HT1080 (cell line): ENCODE data around the gene F3. TPM values are rescaled to one million over a fixed set of nuclear protein-coding genes. Genes with fewer than 3 reads are reported as not detected.
"Not testable (repeated sequence)": the region's sequence is repeated elsewhere in the genome, so short reads cannot be mapped to it uniquely, and the experiment has no call there.

Experiments used
- DNase-seq: peaks from one replicate; pipeline ENCODE4 v3.0.0-alpha.2; 2015; ENCODE audit warnings: low read depth
- polyA plus RNA-seq, 2 experiments: library from polyadenylated mRNA; depleted of rRNA; stranded (reverse); fragments of >200 nt; gene quantifications; 2 replicates each; pipeline ENCODE4 v1.2.3, GENCODE V29; 2015
- total RNA-seq: library from RNA; depleted of rRNA; stranded (reverse); fragments of >200 nt; shearing (Covaris generic); gene quantifications from 2 replicates; pipeline ENCODE4 v1.2.3, GENCODE V29; 2014; rRNA removed

The F3 gene
- 24.7 and 44.0 TPM in 2 replicates for total RNA-seq
- polyA plus RNA-seq (2015; cell fraction: cytosol; rRNA removed), result 19.5 and 21.8 TPM in 2 replicates
- polyA plus RNA-seq (2015; cell fraction: nucleus; rRNA removed), result 39.1 and 45.1 TPM in 2 replicates

DNA sequence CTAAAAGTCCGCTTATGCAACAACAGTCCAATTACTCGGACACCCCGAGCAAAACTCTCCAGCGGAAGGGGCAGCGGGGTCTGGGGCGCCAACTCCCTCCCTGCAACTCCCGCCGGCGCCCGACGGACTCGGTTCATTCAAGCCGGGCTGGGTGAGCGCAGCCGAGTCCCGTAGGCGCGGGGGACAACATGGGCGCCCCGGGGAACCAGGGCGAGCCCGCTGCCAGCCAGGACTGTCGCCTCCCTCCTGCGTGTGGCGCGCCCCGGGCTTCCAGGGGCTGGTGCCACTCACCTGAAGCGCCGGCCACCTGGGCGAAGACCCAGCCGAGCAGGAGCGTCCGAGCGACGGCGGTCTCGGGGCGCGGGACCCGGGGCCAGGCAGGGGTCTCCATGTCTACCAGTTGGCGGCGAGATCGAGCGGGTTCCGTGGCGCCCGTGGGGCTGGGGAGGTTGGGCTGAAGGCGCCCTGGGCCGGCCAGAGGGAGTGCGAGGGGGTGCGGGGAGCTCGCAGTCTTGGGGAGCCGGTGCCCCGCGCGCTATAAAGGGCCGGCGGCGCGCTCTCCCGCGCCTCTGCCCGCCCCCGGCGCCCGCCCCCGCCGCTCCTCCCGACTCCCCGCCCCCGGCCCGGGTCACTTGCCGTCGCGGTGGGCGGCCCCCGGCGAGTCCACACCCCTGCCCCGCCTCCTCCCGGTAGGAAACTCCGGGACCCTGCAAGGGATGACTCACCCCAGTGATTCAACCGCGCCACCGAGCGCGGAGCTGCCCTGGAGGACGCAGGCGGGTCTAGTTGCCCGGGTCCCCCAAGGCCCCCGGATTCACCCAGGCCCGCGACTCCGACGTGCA is at the start of gene F3:
TSS of gene F3 (minus strand) at position 514 of the 842 bp plus-strand sequence. CDS start at position 391, 123 bp downstream.
- peak; percentile 82 for DNase-seq

DNA sequence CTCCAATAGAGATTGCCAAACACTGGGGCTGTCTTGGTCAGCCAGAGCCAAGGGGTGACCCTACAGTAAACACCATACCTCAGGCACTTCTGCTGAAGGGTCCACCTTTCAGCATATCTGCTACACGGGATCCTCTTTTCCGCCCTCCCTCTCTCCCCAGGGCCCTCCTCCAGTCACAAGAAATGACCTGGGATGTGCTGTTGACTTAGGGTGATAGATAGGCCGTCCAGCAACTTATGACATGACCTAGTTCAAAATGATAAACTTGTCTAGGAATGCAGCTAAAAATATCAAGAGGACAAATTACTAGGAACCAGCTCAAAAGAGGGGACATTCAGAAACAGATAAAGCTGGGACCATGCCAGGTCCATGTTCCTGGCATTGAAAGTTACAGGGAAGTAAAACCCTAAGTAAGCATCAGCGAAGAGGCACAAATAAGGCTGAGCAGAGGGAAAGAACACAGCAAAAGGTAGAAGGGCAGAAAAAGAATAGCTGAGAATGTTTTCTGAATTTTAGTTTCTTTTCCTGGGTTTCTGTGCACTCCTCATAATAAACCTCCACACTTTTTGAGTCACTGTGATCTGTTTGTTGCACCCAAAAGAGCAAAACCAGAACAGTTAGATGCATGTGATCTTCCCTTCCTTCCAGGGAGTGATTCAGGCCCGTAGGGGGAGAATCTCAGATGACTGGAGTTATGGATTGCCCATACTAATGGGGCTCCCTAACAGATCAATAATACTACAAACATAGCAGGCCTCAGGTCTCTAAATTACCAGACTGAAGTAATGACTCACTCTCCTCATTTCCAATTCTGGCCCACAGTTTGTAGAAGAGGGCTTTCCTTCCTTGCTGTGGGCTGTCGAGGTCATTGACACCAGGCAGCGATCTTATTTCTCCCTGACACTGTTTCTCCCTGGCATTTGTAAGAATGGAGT is 48.9 kb upstream of the F3 start:
- no peak for DNase-seq

DNA sequence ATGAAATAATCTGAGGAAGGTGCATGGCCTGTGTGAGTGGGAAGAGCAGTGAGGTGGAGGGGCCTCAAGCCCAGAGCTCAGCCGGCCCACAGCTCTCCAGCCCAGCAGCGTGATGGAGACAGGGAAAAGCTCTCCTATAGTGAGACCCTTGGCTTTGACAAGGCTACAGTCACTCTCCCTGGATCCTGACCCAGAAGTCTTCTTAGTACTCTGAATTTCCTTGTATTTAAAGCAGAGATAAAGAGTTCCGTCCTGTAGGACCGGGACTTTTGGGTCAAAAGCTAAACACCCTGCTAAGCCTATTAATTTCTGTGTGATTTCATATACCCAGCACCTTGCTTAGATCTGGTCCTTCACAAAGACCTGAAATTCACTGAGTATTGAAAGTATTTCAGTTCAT is 48.2 kb upstream of the F3 start:
- DNase-seq, result no peak

DNA sequence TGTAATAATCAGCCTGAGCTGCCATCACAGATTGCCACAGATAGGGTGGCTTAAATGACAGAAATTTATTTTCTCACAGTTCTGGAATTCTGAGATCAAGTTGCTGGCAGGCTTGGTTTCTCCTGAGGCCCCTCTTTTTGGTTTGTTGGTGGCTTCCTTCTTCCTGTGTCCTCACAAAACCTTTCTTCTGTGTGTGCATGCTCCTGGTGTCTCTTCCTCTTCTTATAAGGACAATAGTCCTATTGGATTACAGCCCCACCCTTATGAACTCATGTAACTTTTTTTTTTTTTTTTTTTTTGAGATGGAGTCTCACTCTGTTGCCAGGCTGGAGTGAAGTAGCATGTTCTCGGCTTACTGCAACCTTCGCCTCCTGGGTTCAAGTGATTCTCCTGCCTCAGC is 41.0 kb upstream of the F3 start:
- no peak for DNase-seq

DNA sequence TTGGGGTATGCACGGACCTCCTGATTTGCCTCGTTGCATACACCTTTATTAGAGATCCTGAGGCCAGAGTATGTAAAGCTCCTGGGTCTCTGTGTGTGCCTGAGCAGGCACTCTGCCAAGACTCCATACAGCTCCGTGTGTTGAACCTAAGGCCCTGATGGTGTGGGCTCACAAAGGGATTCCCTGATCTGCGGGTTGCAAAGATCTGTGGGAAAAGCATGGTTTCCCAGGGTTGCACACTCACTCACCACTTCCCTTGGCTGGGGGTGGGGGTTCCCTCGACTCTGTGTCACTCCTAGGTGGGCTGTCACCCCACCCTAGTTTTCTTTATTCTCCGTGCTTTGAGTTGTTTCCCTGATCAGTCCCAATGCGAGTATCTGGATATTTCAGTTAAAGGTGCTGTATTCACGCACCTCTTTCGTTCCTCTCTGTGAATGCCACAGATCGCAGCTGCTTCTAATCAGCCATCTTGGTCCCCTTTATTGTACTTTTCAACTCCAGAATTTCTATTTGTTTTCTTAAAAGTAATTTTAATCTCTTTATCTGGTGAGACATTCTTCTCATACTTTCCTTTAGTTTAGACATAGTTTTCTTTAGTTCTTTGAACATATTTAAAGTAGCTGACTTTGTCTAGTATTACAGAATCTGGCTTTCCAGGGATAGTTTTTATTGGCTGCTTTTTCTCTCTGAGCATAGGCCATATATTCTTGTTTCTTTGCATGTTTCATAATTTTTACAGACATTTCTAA is 39.0 kb upstream of the F3 start:
- DNase-seq, result peak; percentile 41

DNA sequence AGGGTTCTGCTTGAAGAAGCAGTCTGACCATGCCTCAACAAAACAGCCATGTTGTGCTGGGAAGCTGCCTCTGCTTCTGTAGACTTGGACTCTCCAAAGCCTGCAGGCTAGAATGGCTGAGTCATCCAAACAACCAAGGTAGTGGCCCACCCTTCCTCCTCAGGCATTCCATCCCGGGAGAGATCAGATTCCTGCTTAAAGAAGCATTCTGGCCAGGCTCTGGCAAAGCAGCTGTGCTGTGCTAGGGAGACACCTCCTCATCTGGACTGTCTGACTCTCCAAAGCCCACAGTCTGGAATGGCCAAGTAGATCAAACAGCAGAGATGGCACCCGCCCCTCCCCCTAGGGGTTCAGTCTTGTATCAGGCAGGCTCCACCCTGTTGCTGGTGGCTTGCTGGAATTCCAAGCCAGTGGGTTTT is 38.3 kb upstream of the F3 start:
- DNase-seq, result peak; percentile 92

DNA sequence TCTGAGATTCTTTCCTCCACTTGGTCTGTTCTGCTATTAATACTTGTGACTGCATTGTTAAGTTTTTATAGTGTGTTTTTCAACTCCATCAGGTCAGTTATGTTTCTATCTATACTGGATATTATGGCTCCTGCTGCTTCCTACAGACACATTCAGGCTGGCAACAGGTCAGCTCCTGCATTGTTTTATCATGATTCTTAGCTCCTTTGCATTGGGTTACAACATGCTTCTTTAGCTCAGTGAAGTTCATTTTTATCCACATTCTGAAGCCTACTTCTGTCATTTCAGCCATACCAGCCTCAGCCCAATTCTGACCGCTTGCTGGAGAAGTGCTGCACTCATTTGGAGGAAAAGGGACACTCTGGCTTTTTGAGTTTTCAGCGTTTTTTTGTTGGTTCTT is 37.3 kb upstream of the F3 start:
- no peak for DNase-seq

DNA sequence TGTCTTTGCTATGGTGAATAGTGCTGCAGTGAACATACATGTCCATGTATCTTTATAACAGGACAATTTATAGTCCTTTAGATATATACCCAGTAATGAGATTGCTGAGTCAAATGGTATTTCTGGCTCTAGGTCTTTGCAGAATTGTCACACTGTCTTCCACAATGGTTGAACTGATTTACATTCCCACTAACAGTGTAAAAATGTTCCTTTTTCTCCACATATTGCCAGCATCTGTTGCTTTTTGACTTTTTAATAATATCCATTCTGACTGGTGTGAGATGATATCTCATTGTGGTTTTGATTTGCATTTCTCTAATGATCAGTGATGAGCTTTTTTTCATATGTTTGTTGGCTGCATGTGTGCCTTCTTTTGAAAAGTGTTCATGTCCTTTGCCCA is 32.4 kb upstream of the F3 start:
- DNase-seq, result not testable (repeated sequence)

DNA sequence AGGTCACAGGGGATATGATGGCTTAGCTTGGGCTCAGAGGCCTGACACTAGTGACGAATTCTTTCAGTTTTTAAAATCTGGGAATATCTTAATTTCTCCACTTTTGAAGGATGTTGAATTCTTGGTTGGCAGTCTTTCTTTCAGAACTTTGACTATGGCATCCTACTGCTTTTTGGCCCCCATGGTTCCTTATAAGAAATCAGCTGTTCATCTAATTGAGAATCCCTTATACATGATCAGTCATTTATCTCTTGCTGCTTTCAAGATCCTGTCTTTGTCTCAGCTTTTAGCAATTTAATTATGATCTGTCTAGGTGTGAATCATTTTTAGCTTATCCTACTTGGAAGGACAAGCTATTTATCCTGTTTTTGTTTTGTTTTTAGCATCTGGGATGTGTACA is 31.2 kb upstream of the F3 start:
- no peak for DNase-seq

DNA sequence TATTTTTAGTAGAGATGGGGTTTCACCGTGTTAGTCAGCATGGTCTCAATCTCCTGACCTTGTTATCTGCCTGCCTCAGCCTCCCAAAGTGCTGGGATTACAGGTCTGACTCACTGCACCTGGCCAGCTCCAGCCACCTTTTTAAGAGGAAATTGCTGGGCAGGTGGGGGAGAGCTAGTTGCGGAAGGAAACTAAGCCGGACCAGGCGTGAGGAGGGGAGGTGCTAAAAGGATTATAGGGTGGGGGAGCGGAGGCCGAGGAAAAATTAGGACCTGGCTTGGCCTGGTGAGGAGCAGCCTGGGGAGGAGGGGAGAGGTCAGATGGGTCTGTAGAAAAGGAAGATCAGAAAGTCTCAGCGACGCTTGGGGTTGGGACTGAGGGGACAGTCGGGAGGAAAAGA is 29.4 kb upstream of the F3 start:
- not testable (repeated sequence) for DNase-seq

DNA sequence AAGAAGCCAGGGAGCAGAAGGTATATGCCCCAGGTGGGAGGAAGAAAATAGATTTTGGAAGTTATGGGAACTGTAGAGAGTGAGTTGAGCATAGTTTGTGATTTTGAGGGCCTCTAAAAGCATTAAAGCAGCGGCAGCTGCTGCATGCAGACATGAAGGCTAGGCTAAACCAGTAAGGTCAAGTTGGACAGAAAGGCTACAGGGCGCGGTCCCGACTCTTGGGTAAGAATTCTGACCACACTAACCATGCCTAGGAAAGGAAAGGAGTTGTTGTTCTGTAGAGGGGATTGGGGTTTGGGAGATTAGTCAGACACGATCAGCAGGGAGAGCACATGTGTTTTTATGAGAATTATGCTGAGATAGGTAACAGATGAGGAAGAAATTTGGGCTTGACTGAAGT is 27.2 kb upstream of the F3 start:
- not testable (repeated sequence) for DNase-seq

DNA sequence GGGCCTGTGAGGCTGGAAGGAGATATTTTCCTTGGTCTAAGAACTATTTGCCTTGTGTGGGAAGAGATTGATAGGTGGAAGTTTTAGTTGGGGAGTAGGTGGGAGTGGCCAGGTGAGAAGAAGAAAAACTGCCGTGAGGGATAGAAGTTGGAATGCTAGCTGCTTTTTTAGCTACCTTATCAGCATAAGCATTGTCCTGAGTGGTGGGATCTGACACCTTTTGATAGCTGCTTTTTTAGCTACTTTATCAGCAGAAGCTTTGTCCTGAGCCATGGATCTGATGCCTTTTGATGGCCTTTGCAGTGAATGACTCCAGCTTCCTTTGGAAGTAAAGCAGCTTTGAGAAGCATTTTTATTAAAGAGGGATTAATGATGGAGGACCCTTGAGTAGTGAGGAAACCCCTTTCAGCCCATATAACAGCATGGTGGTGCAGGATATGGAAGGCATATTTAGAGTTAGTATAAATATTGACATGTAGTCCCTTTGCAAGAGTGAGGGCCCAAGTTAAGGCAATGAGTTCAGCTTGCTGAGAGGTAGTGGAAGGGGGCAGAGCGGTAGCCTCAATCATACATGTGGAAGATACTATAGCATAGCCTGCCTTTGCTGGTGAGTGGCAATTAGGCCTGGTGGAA is 26.5 kb upstream of the F3 start:
- DNase-seq, result not testable (repeated sequence)

DNA sequence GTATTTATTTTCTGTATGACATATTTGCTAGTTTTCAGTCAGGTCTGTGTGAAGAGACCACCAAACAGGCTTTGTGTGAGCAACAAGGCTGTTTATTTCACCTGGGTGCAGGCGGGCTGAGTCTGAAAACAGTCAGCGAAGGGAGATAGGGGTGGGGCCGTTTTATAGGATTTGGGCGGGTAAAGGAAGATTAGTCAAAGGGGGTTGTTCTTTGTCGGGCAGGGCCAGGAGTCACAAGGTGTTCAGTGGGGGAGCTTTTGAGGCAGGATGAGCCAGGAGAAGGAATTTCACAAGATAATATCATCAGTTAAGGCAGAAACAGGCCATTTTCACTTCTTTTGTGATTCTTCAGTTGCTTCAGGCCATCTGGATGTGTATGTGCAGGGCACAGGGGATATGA is 24.9 kb upstream of the F3 start:
- DNase-seq, result not testable (repeated sequence)

DNA sequence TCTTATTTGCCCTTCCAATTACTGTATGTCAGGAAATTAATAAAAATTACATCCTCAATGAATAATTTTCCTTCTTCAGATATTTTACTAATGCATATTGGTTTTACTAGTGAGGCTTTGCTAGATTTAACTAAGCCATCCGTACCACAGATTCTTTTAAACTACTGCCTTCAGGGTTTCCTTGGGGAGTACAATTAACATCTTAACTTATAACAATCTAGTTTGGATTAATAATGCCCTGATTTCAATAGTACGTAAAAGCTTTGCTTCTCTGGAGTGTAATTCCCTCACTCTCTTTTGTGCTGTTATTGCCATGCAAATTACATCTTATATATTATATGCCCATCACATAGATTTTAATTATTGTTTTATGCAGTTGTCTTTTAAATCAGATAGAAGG is 24.3 kb upstream of the F3 start:
- DNase-seq, result no peak

DNA sequence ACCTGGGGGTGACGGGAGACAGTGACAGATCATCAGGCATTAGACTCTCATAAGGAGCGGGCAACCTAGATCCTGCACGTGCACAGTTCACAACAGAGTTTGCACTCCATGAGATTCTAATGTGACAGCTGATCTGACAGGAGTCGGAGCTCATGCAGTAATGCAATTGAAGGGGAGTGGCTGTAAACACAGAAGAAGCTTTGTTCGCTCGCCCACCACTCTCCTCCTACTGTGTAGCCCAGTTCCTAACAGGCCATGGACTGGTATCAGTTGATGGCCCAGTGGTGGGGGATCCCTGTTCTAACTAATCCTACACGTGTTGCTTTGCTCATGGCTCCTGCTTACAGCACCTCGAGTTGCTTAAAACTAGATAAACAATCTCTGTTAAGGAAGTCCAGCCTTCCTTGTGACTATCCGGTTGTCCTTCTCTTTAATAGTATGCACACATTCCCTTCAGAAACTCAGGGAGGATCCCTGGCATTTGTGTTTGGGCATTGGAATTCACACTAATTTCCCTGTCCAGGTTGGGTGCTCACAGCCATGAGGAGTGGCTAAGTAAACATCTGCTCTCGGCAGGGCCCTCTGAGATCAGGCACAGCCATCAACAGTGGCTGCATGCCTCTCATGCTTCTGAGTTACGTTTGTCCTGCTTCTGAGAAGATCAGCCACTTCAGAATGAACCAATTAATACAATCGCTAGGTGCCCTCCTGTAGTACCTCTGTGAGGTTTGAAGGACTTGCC is 21.1 kb upstream of the F3 start:
- no peak for DNase-seq

DNA sequence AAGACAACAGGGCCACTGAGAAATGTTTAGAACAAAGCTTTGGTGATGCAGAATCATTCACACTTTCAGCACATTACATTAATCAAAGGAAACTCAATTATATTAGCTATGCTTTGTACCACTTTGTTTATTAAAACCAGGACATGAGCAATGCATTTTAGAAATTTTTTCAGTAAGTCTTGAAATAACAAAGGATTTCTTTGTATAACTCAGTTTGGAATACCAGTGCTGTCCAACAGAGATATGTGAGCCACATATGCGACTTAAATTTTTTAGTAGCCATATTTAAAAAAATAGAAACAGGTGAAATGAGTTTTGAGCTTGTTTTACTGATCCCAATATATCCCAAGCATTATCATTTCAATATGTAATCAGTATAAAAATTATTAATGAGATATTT is 18.8 kb upstream of the F3 start:
- no peak for DNase-seq

DNA sequence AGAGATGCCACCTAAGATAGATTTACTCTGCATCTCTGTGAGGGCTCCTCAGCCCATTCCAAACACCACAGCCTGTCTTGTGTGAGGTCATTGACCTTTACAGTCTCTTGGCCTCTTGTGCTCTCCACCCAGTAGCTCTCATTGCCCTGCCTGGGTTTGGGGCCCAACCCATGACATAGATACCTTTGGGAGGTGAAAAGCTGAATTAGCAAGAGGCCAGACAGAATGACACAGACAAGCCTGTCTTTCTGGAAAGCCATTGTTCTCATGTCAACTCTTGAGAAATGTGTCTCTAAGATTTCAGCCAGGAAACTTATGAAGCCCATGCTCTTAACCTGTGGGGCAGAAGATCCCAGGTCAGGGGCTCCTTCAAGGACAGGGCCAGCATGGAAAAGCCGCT is 18.4 kb upstream of the F3 start:
- no peak for DNase-seq

DNA sequence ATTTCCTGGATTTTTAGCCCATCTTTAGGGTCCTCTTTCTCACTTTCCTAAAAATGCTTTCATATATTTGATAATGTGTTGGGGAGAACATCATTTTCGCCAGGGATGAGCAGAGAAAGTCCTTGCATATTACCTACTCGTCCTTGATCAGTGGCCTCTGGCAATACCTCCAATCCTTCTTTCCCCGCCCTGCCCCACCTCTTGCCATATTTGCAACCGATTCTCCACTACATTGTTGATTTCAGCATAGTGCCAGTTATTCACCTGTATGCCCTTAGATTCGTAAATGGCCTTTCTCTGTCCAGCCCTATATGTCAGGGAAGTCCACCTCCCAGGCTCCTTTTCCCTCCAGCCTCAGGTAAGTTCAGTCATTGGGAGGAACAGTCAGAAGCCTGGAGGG is 13.5 kb upstream of the F3 start:
- DNase-seq, result no peak

DNA sequence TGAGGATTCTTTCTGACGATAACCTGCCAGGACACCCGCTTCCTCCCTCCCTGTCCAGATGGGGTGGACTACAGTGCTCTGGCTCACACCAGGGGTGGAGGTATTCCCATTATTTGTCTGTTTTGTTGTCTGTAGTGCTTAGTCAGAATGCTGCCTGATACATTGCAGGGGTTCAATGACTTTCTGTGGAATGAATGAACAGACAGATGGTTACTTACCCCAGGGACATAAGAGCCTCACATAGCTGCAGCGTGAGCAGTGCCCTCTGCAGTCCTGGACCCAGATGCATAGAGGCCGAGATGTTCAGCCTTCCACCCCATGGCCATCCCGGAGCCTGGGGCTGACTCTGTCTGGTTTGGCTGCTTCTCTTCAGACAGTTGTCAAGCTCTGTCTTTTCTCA is 13.0 kb upstream of the F3 start:
- no peak for DNase-seq

DNA sequence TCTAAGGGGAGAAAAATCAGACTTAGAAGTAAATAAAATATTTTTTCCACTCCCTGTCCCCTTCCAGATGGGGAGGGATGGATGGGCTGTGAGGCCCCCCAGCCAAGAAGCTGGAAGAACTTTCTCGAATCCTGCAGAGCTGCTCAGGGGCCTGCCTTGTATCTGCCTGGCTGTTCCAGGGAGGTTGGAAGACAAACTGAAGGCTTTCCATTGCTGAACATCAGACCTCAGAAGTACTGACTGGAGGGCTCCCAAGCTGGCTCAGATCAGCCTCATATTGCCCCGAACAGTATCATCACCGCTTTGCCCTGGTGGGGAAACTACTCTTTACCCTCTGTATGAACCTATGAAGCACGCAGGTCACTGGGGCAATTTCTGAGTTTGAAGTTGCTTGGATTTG is 12.4 kb upstream of the F3 start:
- DNase-seq, result no peak
